Left renal pelvis (tissue), 4 donors: ENCODE data around the gene SH2D2A. TPM values are rescaled to one million over a fixed set of nuclear protein-coding genes. Genes with fewer than 3 reads are reported as not detected.

Source experiments
- DNase-seq, 4 donors: peaks; one replicate each; pipeline ENCODE4 v3.0.0-alpha.2; 2013; ENCODE audit warnings: low read depth in 4 of 4, low spot score in 3 of 4
- polyA plus RNA-seq, 4 donors: library from polyadenylated mRNA; unstranded; fragments of 120-200 nt; gene quantifications; one replicate each; pipeline ENCODE4 v1.2.1, GENCODE V29; 2013; ENCODE audit not compliant: insufficient read length in 4 of 4

SH2D2A gene
- polyA plus RNA-seq: 1 to 10 TPM in 2 of 4 donors, under 1 TPM in 2; 0.60 to 2.3 (median 0.95) TPM

GRCh38 chr1:156816561-156817328 lies at the start of gene SH2D2A:
Gene SH2D2A, minus strand, starts transcription at chr1:156816848. Its CDS starts 140 bp downstream, at chr1:156816708.
- no peak for DNase-seq

DNA sequence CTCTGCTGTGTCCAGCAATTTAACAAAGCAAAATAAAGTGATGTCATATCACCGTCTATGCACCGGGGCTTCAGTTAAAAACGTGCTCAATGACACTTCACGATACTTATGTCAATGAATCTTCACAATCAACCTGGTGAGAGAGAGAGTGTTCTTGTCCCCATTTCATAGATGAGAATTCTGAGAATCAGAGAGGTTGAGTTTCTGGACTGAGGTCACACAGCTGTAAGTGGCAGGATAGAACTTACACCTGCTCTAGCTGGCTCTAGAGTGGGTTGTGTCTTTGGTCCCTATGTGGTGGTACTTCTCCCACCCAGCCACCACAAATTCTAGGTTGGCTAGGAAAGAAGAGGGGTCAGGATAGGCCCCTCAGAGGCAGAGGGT lies 49.2 kb upstream of the SH2D2A start:
- no peak for DNase-seq

GRCh38 chr1:156865258-156865657 lies 48.6 kb upstream of the SH2D2A start:
- no peak for DNase-seq

DNA sequence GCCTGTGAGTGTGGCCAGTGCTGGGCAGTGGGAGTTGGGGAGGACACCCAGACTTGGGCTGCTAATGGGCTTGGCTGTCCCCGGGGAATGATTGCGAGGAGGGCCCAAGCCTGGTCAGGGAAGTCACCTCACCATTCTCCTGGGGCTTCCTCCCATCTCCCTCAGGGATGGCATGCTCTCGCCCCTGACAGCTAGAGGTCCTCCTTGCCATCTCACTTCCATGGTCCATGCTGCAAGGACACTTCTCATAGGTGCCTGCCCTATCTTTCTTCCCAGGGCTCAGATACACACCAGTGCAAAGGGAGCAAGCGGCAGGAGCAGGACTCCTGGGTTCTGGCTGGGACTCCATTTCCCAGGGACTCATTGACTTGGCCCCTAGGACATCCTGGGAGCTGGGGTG lies 48.1 kb upstream of the SH2D2A start:
- no peak for DNase-seq

GRCh38 chr1:156863631-156864030 lies 47.0 kb upstream of the SH2D2A start:
- no peak for DNase-seq

- DNase-seq: no peak
These were observed 46.5 kb upstream of the SH2D2A start for GRCh38 chr1:156862997-156863599.

DNA sequence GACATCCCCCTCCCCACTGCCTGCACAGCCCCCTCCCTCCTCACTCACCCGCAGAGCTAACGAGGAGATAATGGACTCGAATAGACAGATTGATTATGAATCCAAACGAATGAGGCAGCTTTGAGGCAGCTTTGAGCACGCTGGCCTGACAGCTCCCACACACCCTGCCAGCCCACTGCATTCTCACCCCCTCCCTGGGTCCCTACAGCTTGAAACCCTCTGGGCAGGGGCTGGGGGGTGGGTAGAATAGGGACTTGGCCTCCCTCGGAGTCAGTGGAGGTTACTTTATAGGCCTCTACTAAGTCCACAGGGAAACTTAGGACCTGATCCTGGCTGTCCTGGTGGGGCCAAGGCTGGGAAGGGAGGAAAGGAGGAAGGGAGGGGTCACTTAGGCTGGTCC lies 45.9 kb upstream of the SH2D2A start:
- DNase-seq: no peak

DNA sequence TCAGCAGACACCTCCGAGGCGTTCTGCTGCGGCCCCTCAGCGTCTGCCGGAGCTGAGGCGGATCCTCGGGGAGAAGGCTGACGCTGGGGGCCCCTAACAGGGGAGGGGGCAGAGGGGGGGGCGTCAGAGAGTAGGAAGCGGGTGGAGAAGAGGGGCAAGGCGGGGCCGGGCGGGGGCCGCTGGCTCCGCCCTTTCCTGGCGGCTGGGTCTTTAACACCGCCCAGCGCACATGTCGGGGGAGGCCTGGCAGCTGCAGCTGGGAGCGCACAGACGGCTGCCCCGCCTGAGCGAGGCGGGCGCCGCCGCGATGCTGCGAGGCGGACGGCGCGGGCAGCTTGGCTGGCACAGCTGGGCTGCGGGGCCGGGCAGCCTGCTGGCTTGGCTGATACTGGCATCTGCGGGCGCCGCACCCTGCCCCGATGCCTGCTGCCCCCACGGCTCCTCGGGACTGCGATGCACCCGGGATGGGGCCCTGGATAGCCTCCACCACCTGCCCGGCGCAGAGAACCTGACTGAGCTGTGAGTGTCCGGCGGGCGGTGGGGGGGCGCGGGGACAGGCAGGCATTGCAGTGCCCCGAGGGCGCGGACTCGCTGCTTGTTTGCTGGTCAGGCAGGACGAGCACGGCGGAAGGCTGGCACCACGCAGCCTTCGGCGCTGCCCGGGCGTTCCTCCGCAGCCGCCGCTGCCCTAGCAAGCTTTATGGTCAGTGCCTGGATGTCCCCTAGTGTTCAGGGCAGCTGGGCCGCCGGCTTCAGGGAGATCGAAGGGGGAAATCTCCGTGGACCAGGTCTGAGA lies 44.2 kb upstream of the SH2D2A start, which contains the start of gene NTRK1:
NTRK1 (plus strand) TSS at position 238 of the 796 bp plus-strand sequence; CDS start at position 308, 70 bp downstream.
- DNase-seq: peak in 1 of 4 donors; percentile 16

- DNase-seq: peak in 1 of 4 donors; percentile 27
These were observed 43.5 kb upstream of the SH2D2A start for GRCh38 chr1:156860113-156860627.

GRCh38 chr1:156859523-156860112 lies 43.0 kb upstream of the SH2D2A start:
- DNase-seq: no peak

- no peak for DNase-seq
These were observed 42.4 kb upstream of the SH2D2A start, which contains the start of gene INSRR for GRCh38 chr1:156858959-156859522. Gene INSRR, minus strand, starts transcription at chr1:156859117. Its CDS starts 496 bp downstream, at chr1:156858621.

DNA sequence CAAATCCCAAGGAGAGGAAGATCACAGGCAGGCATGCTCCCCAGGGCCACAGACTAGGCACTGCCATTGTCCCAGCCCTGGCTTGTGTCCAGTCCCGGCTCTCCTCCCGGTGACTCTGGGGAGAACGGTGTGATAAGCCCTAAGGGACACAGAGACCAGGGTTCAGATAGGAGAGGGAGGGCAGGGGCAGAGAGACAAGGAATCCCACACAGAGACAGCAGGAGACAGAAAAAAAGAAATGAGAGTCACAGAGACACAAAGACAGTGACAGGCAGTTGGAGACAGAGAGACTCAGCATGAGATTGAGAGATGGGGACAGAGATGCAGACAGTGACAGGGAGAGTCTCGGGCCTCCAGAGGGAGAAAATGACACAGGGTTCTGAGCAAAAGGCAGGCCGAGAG lies 41.9 kb upstream of the SH2D2A start:
- no peak for DNase-seq

DNA sequence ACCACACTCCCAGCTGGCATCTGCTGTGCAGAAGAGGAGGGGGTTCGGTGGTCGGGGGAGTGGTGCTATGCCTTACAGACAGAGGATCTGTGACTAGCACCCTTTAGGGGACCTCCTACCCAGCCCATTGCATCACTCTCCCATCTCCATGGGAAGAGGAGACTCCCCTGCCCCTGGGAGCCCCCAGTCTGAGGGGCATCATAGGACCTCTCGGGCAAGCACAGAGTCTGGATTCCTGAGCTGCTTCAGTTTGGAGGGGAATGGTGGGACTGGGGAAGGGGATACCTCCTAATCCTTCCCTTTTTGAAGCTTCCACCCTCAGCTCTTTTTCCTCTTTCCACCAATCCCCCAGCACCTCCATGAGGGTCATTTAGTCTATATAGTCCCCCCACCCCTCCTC lies 40.9 kb upstream of the SH2D2A start:
- no peak for DNase-seq

GRCh38 chr1:156856282-156856785 lies 39.7 kb upstream of the SH2D2A start:
- no peak for DNase-seq

DNA sequence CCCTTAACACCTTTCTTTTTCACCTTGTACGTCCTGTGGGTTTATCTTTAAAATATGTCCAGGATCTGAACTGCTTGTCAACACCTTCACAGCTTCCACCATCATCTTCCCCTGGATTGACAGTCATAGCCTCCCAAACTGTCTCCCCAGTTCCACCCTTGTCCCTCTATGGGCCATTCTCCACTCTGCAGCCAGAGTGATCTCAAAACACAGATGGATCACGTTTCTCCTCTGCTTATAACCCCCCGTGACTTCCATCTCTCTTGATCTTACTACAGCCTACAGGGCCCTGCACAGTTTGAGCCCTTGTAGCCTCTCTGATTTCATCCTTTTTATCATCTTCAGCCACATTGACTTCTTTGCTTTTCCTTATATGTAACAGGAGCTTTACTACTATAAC lies 38.0 kb upstream of the SH2D2A start:
- no peak for DNase-seq

DNA sequence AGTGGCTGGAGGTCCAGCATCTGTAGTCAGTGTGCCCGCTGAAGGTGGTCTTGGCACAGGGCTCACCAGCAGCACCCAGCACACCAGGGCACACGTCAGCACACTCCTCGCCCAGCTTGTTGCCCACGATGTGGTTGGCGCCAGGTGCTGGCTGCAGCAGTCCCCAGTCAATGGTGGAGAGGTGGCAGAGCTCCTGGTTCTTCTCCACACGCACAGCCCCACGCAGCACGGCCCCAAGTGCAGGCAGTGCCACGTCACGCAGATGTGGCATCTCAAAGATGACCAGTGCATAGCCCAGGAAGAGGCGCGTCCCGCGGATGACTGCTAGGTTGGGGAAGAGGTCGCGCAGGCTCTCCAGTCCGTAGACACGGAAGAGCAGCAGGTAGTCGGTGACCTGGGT lies 37.1 kb upstream of the SH2D2A start:
- no peak for DNase-seq

GRCh38 chr1:156852418-156852874 lies 35.8 kb upstream of the SH2D2A start:
- peak in 2 of 4 donors; percentile 21 to 59 for DNase-seq

DNA sequence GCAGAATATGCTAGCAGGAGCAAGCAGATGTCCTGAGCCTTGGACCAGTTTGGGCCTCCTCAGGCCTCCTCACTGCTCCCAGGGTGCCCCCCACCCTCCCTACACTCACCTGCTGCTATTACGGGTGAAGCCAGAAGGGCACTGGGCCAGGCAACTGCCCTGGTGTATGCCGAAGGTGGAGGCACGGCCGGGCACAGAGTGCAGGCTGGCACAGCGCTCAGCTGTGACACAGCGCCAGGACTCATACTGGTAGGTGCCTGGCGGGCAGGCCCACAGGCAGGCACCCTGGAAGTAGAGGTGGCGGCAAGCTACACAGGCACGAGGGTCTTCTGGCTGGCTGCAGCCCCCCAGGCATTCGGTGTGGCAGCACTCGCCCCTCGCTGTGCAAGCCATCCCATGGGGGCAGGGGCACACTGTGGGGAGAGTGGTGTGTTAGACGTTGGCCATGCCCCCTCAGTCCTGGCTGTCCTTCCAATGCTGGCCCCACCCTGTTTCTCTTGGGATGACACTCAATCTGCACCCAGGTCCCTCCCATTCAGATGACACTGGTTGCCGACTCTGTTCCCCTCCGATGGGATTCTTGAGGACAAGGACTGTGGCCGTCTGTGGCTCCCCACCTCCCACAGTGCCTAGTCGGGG lies 35.2 kb upstream of the SH2D2A start:
- DNase-seq: no peak

DNA sequence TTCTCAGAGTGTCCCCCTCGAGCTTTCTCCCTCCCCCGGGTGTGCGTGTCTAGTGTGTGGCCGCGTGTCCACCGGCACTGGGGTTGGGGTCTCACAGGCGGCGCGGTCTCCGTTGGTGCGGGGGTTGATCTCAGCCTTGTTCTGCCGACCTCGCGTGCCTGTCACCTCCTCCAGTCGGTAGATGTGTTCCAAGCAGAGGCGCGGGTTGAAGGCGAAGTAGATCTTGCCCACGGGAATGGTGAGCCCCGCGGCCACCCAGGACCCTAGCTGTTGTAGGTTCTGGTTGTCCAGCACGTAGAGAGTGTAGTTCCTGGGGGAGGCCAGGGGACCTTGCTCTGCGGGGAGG lies 32.5 kb upstream of the SH2D2A start:
- no peak for DNase-seq
